ENCODE data around the gene PLOD1. TPM values are rescaled to one million over a fixed set of nuclear protein-coding genes. Genes with fewer than 3 reads are reported as not detected.

PLOD1 gene
- total and polyA plus RNA-seq, 4 donors: 48.0 to 82.9 (median 63.9) TPM

DNA sequence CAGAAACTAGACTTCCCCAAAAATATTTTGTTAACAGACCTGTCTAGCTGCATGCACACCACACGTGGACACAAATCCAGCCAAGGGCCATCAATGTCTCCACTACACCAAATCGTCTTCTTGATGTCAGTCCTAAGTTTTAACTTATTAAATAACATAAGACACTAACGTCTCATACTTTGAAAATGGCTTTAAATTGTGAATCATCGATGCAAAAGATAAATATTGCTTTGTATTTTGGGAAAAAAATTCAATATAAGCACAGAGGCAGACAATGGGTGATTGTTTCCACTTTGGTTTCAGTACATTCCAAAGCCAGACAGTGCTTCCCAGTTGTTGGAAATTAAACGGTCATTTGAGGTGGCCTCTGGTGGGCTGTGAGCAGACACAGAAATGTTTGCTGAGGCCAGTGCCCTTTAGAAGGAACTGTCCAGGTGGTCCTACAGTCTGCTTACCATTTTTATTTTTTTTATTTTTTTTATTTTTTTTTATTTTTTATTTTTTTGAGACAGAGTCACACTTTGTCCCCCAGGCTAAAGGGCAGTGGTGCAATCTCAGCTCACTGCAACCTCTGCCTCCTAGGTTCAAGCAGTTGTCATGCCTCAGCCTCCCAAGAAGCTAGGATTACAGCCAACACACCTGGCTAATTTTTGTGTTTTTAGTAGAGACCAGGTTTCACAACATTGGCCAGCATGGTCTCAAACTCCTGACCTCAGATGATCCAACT is 6.5 kb upstream of the PLOD1 start:
- Histone ChIP-seq H3K4me1 (ENCODE audit: control insufficient read depth in 4 of 4, insufficient read depth in 4 of 4, low read length in 3 of 4) (peaks cover 3 to 50% (median 35%) of the 10 kb centered on the region in 4 donors), H3K36me3 (ENCODE audit: control insufficient read depth in 4 of 4, insufficient read depth in 3 of 4, low read depth in 1 of 4, low read length in 3 of 4) (peaks cover 0 to 4% (median 0%) of the 10 kb centered on the region in 4 donors), H3K9ac (ENCODE audit: low read depth in 1 of 2, low read length in 2 of 2) (no peak overlapping the region), H3K27me3 (ENCODE audit: control insufficient read depth in 4 of 4, insufficient read depth in 4 of 4, low read length in 3 of 4) (no peaks in the 10 kb centered on the region), H3K9me3 (ENCODE audit: control insufficient read depth in 4 of 4, low read length in 3 of 4) (no peaks in the 10 kb centered on the region), H3K27ac (ENCODE audit: low read depth in 1 of 2, low read length in 2 of 2) (peak overlapping the region; percentile 37 to 72), H3K4me3 (ENCODE audit: low read depth in 1 of 3, low read length in 3 of 3) (no peak overlapping the region)
- no peak for DNase-seq (ENCODE audit: low spot score)
- WGBS: 31% methylated on average over 5 of the region's 5 CpGs
- TF ChIP-seq GABPA (IDR thresholded peaks at IDR 0.05 in 1 of 2, conservative IDR thresholded peaks at IDR 0.05 in 1 of 2) (no peak), RXRA (IDR thresholded peaks at IDR 0.05) (peak; percentile 85 to 88), EGR1 (IDR thresholded peaks at IDR 0.05; ENCODE audit: low read depth in 2 of 2) (no peak), YY1 (IDR thresholded peaks at IDR 0.05) (peak; percentile 2), JUND (IDR thresholded peaks at IDR 0.05) (peak in 1 of 2 donors; percentile 65), FOXA1 (IDR thresholded peaks at IDR 0.05) (no peak), HNF4G (IDR thresholded peaks at IDR 0.05) (peak; percentile 83), HNF4A (conservative IDR thresholded peaks at IDR 0.05) (peak; percentile 95 to 97), TAF1 (conservative IDR thresholded peaks at IDR 0.05) (no peak), SP1 (IDR thresholded peaks at IDR 0.05) (peak; percentile 60), NR2F2 (IDR thresholded peaks at IDR 0.05) (peak; percentile 63), RAD21 (IDR thresholded peaks at IDR 0.05) (no peak), FOXA2 (IDR thresholded peaks at IDR 0.05) (no peak)
- TF ChIP-seq, protein P1, sequence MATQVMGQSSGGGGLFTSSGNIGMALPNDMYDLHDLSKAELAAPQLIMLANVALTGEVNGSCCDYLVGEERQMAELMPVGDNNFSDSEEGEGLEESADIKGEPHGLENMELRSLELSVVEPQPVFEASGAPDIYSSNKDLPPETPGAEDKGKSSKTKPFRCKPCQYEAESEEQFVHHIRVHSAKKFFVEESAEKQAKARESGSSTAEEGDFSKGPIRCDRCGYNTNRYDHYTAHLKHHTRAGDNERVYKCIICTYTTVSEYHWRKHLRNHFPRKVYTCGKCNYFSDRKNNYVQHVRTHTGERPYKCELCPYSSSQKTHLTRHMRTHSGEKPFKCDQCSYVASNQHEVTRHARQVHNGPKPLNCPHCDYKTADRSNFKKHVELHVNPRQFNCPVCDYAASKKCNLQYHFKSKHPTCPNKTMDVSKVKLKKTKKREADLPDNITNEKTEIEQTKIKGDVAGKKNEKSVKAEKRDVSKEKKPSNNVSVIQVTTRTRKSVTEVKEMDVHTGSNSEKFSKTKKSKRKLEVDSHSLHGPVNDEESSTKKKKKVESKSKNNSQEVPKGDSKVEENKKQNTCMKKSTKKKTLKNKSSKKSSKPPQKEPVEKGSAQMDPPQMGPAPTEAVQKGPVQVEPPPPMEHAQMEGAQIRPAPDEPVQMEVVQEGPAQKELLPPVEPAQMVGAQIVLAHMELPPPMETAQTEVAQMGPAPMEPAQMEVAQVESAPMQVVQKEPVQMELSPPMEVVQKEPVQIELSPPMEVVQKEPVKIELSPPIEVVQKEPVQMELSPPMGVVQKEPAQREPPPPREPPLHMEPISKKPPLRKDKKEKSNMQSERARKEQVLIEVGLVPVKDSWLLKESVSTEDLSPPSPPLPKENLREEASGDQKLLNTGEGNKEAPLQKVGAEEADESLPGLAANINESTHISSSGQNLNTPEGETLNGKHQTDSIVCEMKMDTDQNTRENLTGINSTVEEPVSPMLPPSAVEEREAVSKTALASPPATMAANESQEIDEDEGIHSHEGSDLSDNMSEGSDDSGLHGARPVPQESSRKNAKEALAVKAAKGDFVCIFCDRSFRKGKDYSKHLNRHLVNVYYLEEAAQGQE (IDR thresholded peaks at IDR 0.05): peak; percentile 27
- TF ChIP-seq, protein P2, sequence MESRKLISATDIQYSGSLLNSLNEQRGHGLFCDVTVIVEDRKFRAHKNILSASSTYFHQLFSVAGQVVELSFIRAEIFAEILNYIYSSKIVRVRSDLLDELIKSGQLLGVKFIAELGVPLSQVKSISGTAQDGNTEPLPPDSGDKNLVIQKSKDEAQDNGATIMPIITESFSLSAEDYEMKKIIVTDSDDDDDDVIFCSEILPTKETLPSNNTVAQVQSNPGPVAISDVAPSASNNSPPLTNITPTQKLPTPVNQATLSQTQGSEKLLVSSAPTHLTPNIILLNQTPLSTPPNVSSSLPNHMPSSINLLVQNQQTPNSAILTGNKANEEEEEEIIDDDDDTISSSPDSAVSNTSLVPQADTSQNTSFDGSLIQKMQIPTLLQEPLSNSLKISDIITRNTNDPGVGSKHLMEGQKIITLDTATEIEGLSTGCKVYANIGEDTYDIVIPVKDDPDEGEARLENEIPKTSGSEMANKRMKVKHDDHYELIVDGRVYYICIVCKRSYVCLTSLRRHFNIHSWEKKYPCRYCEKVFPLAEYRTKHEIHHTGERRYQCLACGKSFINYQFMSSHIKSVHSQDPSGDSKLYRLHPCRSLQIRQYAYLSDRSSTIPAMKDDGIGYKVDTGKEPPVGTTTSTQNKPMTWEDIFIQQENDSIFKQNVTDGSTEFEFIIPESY (IDR thresholded peaks at IDR 0.05): peak; percentile 46
- TF ChIP-seq, protein P3, sequence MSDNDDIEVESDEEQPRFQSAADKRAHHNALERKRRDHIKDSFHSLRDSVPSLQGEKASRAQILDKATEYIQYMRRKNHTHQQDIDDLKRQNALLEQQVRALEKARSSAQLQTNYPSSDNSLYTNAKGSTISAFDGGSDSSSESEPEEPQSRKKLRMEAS (IDR thresholded peaks at IDR 0.05): peak; percentile 63
- TF ChIP-seq, protein P4, sequence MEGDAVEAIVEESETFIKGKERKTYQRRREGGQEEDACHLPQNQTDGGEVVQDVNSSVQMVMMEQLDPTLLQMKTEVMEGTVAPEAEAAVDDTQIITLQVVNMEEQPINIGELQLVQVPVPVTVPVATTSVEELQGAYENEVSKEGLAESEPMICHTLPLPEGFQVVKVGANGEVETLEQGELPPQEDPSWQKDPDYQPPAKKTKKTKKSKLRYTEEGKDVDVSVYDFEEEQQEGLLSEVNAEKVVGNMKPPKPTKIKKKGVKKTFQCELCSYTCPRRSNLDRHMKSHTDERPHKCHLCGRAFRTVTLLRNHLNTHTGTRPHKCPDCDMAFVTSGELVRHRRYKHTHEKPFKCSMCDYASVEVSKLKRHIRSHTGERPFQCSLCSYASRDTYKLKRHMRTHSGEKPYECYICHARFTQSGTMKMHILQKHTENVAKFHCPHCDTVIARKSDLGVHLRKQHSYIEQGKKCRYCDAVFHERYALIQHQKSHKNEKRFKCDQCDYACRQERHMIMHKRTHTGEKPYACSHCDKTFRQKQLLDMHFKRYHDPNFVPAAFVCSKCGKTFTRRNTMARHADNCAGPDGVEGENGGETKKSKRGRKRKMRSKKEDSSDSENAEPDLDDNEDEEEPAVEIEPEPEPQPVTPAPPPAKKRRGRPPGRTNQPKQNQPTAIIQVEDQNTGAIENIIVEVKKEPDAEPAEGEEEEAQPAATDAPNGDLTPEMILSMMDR (IDR thresholded peaks at IDR 0.05; ENCODE audit: low read depth, low read length, missing input control): no peak
- TF ChIP-seq, protein P5, sequence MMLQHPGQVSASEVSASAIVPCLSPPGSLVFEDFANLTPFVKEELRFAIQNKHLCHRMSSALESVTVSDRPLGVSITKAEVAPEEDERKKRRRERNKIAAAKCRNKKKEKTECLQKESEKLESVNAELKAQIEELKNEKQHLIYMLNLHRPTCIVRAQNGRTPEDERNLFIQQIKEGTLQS (IDR thresholded peaks at IDR 0.05): no peak
